ENCODE results near the gene RECQL5. TPM values are rescaled to one million over a fixed set of nuclear protein-coding genes. Genes with fewer than 3 reads are reported as not detected.
"Not testable (repeated sequence)": the region's sequence is repeated elsewhere in the genome, so short reads cannot be mapped to it uniquely, and the experiment has no call there.

Gene RECQL5
- total RNA-seq, 1 donor from 2014 or later = 11.2 TPM

DNA sequence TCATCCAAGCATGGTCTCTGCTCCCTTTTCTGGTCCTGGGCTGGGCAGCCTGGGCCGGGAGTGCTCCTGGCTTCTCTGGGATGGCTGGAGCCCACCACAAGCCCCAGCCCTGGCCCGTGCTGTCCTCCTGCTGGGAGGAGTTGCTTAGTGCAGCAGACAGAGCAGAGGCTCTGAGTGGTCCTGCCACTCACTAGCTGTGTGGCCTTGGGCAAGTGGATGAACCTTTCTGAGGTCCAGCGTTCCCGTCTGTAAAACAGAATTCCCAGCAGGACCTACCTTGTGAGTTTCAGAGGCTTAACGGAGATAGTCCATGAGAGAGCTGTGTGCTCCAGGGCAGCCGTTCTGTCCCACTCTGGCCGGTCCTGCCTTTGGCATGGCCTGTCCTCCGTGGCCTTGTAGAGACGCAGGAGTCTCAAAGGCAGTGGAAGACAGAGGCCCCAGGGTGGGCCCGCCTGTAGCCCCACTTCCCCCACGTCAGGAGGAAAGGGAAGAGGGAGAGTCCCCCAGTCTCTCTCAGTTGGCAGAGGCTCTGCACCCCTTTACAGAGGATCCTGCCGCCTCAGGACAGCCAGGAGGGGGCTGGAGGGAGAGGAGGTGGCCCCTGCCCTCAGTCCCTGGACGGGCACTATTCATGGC is 71.6 kb downstream of the RECQL5 start:
- DNase-seq (ENCODE audit: low read depth in 2 of 2) = no peak

DNA sequence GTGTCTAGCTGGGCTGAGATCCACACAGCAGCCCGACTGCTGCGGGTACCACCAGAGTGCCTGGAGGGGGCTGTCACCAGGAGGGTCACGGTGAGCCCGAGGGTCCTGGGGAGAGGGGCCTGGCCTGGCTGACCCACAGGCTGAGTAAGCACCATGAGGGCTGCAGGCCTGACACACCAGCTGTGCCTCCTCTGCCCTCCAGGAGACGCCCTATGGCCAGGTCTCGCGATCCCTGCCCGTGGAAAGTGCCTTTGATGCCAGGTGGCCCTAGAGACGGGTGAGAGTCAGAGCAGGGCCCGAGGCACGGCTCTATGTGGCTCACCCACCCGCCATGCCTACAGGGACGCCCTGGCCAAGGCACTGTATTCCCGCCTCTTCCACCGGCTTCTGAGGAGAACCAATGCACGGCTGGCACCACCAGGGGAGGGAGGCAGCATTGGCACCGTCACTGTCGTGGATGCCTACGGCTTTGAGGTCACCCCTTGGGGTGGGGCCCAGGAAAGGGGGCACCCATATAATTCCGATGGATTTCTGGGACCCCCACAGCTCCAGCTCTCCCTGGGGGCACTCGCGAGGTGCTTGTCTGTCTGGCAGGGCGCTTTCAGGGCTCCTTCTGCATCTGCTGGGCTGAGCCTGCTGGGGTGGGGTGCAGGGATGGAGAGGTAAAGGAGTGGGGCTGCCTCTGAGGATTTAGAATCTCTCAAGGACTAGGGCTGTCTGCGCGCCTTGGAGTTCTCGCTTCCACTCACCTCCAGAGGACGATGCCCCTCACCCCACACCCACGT is 72.3 kb downstream of the RECQL5 start:
- no peak for DNase-seq (ENCODE audit: low read depth in 2 of 2)

DNA sequence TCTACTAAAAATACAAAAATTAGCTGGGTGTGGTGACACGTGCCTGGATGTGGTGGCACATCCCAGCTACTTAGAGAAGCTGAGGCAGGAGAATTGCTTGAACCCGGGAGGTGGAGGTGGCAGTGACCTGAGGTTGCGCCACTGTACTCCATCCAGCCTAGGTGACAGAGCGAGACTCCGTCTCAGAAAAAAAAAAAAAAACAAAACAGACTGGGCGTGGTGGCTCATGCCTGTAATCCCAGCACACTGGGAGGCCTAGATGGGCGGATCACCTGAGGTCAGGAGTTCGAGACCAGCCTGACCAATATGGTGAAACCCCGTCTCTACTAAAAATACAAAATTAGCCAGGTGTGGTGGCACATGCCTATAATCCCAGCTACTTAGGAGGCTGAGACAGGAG is 73.5 kb downstream of the RECQL5 start:
- DNase-seq (ENCODE audit: low read depth in 2 of 2) = not testable (repeated sequence)

DNA sequence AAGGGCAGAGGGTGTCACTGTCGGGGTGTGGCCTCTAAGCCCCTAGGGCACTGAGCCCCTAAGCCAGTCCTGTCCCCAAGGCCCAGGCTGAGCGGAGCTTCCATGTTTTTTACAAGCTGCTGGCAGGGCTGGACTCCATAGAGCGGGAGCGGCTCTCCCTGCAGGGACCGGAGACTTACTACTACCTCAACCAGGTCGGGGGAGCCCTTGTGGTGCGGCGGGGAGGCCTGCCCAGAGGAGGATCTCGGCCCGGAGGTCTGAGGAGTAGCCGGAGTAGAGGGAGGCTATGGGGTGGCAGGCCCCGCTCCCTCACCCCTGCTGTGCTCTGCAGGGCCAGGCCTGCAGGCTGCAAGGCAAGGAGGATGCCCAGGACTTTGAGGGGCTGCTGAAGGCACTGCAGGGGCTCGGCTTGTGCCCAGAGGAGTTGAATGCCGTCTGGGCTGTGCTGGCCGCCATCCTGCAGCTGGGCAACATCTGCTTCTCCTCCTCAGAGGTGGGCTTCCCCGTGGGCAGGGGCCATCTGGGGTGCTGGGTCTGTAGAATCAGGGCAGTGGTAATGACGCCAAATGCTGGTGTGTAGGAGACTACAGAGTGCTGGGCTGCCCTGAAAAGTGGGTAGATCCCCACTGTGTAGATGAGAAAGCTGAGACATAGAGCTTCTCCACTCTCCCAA is 74.5 kb downstream of the RECQL5 start:
- DNase-seq (ENCODE audit: low read depth in 2 of 2) = no peak

DNA sequence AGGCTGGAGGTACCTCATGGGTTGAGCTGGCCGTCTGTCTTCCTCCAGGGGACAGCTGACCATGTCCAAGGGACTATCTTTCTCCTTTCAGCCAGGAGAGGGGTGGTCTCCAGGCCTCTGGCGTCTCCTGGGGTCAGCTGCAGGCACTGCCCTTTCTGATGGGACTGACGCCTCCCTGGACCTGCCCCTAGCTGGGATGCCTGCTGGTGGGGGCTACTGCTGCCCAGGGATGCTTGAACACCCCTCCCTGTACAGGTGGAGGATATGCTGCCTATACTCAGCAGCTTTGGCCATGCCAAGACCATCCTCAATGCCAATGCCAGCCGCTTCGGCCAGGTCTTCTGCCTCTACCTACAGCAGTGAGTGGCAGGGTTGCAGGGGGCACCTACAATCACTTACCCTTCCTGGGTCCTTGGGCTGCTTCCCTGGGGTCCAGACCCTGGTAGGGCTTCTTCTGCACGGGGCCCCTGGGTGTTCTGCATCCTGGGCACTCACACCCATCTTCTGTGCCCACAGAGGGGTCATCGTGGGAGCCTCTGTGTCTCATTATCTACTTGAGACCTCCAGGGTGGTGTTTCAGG is 75.1 kb downstream of the RECQL5 start:
- DNase-seq (ENCODE audit: low read depth in 2 of 2) = no peak

DNA sequence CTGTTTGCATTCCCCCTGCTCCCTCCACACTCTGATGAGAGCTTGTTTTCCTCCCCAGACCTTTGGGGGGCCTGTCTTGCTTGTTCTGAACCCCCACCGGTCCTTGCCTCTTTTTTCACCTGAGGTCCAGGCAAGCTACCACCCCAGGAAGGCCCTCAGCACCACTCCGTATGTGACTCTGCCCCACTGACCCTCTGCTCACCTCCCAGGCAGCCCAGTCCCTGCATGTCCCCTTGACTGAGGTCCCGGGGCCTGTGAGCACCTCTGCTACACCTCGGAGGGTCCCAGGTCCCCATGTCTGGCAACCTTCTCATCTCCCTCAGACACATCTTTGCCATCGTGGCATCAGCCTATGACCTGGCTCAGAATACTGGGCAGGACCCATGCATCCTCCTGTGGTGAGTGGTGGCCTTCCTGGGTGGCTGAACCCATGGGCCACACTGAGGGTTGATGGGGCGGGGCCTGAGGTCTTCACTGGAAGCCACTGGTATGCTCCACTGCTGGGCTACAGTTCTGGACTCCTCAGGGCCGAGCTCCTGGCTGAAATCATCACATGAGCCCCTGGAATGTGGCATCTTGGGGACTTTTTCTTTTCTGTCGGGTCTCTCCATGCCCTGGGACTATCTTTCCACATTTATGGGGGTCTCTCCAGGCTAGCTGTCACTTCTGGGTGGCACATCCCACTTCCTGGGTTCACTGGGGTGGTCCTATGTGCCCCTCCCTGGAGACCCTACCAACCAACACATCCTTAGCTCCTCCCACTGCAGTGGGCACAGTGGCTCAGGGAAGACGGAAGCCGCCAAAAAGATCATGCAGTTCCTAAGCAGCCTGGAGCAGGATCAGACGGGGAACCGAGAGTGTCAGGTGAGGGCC is 75.9 kb downstream of the RECQL5 start:
- DNase-seq (ENCODE audit: low read depth in 2 of 2) = no peak

DNA sequence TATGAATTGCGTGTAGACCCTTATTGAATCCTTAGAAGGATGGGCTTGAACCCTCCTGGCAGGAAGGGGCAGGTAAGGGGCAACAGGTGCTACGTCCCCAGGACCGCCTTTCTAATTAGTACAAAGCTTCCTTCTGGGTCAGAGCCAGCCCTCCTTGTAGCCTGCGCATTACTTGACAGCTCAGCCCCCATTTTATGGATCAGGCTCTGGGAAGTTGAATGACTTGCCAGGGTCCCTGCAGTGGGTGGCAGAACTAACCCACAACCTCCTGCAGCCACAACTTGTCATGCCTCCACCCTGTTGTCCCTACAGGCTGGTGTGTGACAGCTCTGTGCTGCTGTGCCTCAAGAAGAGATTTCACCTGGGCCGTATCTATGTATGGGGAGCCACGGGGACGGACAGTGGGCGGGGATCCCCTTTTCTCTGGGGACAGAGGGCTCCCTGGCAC is 76.6 kb downstream of the RECQL5 start:
- DNase-seq (ENCODE audit: low read depth in 2 of 2) = no peak

DNA sequence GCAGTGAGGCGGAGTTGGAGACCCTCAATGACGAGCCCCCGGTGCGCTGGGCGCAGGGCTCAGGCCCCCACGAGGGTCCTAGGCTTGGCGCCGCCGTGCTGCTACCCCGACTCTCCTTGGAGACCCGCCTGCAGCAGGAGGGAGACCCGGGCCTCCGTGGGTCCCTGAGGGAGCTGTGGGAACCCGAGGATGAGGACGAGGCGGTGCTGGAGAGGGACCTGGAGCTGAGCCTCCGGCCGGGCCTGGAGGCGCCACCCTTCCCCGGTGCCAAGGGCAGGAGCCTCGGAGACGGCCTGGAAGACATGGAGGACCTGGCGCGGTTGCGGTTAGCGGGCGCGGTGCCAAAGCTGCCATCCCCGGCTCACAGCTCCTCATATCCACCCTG is 77.0 kb downstream of the RECQL5 start:
- DNase-seq (ENCODE audit: low read depth in 2 of 2) = no peak

DNA sequence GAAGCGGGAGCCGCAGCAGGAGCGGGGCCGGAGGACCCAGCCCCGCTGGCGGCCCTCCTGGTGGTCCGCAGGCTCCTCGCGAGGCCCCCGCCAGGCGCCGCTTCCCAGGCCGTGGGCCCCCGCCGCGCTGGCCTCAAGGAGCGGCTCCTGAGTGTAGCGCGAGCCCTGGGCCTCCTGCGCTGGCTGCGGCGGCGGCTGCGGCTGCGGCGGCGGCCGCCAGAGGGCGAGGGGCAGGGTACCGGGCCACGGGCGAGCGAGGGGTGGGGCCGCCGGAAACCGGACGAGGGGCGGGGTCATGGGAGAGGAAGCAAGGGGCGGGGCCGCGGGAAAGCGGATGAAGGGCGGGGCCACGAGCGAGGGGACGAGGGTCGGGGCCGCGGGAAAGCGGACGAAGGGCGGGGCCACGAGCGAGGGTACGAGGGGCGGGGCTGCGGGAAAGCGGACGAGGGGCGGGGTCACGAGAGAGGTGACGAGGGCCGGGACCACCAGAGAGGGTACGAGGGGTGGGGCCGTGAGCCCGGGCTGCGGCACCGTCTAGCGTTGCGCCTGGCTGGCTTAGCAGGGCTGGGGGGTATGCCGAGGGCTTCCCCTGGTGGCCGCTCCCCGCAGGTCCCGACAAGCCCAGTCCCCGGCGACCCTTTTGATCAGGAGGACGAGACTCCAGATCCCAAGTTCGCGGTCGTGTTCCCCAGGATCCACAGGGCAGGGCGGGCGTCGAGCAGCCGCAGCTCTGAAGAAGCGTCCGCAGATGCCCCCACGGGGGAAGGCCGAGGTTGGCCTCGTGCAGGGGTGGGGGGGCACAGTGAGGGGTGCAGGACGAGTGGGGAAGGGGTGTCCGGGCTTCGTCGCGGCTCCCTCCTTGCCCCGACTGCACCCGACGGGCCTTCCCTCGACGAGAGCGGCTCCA is 77.7 kb downstream of the RECQL5 start:
- peak; percentile 60 to 80 for DNase-seq (ENCODE audit: low read depth in 2 of 2)

DNA sequence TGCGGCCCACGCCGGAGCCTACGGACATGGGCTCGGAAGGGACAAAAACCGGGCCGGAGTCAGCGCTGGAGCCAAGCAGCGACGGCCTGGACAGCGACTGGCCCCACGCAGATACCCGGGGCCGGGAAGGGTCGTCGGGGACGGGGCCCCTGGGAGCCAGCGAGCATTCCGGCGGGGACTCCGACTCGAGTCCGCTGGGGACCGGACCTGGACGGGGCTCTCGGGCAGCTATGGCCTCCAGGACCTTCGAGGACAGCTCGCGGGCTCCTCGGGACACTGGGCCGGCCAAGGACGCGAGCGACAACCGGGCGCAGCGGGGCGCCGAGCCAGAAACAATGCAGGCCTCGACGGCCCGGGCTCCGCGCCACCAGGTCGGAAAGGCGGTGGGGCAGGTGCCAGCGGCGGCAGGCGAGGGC is 78.3 kb downstream of the RECQL5 start:
- peak in 1 of 2 donors; percentile 17 for DNase-seq (ENCODE audit: low read depth in 2 of 2)

DNA sequence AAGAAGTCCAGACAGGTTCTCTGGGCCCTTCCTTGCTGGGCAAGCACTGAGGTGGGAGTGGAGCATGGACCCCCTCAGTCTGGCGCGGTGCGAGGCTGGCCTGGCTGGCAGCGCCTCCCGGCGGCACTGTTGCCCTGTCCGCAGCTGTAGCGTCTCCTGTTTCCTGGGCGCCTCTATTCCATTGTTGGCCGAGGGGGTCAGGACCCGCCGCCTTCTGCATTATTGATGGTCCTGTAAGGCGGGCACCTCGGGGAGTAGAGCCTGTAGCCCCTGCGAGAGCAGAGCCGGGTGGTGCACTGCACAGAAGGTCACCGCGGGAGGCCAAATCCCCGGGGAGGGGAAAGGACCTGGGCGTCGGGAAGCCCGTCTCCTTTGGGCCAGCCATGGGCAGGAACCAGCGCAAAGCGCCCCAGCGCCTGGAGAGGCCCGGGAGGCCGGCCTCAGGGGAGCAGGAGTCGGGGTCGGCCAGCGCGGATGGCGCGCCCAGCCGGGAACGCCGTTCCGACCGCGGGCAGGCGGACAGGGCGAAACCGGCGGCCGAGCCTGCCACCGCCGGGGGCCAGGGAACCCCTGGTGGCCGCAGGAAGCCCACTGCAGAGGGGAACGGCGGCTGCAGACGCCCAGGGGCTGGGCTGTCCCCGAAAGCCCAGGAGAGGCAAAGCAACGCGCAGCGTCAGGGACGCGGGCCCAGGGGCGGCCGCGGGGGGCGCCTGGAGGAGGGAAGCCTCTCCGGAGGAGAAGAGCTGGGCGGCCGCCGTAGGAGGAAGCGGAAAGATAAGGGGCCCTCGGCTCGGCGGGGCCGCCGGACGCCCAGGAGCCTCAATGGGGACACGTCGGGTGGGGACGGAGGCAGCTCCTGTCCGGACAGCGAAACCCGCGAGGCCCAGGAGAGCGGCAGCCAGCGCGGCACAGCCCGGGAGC is 79.0 kb downstream of the RECQL5 start, which contains the start of gene MYO15B:
TSS of gene MYO15B (plus strand) at position 126 of the 921 bp plus-strand sequence. CDS start at position 384, 258 bp downstream.
- peak in 1 of 2 donors; percentile 55 for DNase-seq (ENCODE audit: low read depth in 2 of 2)

DNA sequence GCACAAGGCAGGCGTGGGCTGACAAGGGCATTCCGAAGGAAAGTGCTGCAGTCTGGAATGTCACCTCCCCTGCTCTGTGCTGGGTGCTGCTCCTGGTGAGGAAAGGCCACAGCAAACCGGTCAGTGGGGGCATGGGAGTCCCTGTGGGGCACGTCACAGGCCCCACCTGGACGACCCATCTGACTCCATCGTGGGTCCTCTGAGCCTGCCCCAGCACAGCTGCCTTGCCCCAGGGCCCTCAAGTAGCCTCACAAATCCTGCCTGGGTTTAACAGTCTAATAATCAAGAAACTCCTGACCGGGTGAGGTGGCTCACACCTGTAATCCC is 82.1 kb downstream of the RECQL5 start:
- DNase-seq (ENCODE audit: low read depth in 2 of 2) = no peak

DNA sequence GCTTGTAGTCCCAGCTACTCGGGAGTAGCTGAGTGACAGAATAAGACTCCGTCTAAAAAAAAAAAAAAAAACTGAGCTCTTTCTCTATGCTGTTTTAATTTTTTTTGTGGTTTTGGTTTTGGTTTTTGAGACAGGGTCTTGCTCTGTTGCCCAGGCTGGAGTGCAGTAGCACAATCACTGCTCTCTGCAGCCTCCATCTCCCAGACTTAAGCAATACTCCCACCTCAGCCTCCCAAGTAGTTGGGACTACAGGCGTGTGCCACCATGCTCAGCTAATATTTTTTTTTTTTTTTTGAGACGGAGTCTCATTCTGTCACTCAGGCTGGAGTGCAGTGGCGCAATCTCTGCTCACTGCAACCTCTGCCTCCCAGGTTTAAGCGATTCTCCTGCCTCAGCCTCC is 83.8 kb downstream of the RECQL5 start:
- DNase-seq (ENCODE audit: low read depth in 2 of 2) = not testable (repeated sequence)

DNA sequence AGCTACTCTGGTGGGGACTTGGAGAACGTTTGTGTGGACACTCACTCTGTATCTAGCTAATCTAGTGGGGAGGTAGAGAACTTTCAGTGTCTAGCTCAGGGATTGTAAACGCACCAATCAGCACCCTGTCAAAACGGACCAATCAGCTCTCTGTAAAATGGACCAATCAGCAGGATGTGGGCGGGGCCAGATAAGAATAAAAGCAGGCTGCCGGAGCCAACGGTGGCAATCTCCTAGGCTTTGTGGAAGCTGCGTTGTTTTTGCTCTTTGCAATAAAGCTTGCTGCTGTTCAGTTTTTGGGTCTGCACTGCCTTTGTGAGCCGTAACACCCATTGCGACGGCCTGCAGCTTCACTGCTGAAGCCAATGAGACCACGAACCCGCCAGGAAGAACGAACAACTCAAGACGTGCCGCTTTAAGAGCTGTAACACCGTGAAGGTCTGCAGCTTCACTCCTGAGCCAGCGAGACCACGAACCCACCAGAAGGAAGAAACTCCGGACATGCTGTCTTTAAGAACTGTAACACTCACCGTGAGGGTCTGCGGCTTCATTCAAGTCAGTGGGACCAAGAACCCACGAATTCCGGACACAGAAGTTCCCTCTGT is 85.7 kb downstream of the RECQL5 start:
- DNase-seq (ENCODE audit: low read depth in 2 of 2) = not testable (repeated sequence)
